ENCODE results near the gene FXYD3. TPM values are rescaled to one million over a fixed set of nuclear protein-coding genes. Genes with fewer than 3 reads are reported as not detected.

FXYD3 gene
- total and polyA plus RNA-seq, 2 of the 13 experiments (the other 11 are each of a cell fraction or from before 2014, with no cell fraction given), result 4.9 TPM; not detected in 1

DNA sequence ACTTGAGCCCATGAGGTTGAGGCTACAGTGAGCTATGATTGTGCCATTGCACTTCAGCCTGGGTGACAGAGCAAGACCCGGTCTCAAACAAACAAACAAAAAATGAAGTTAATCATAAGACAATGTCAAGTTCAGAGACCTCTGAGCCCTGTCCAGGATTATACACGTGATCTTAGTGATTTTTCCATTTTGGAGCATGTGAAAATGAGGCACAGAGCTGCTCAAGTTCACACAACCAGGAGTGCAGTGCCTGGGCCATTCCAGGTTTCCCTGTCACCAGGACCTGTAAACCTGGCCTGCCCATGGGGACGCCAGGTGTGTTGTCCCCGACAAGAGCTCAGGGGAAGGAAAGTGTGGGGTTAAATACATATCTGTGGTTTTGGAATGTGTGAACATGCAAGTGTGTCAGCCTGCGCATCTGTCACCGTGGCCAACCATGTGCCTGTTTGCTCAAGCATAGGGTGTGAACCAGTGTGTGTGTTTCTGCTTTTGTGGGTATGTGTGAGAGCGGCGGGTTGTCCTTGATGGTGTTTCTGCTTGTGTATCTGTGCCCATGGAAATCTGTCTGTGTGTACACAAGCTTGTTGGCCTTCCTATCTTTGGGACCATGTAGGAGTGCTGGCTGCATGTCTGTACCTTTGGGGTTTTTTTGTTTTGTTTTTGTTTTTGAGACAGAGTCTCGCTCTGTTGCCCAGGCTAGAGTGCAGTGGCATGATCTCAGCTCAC is 21.5 kb downstream of the FXYD3 start (continued):
- TF ChIP-seq ZNF10 (CRISPR knock-in tag; IDR thresholded peaks at IDR 0.05; ENCODE audit: borderline replicate concordance, low read depth) (no peak), ZNF652 (CRISPR knock-in tag; IDR thresholded peaks at IDR 0.05; ENCODE audit: borderline replicate concordance, low read depth) (peak; percentile 88), ZNF746 (CRISPR knock-in tag; IDR thresholded peaks at IDR 0.05) (no peak; the same call in 1 of the 2 replicates), ZNF362 (CRISPR knock-in tag; IDR thresholded peaks at IDR 0.05; ENCODE audit: borderline replicate concordance) (0 out of 2 replicates have a peak, but pooled peaks have one; percentile 48), GABPB1 (CRISPR knock-in tag; IDR thresholded peaks at IDR 0.05) (no peak), BCL3 (CRISPR knock-in tag; IDR thresholded peaks at IDR 0.05) (no peak), REL (CRISPR knock-in tag; conservative IDR thresholded peaks at IDR 0.05) (no peak), NFIB (CRISPR knock-in tag; IDR thresholded peaks at IDR 0.05; ENCODE audit: borderline replicate concordance) (no peak), SPEN (CRISPR knock-in tag; IDR thresholded peaks at IDR 0.05; ENCODE audit: low read depth) (peak; percentile 17; the same call in 1 of the 2 replicates), ZNF552 (CRISPR knock-in tag; IDR thresholded peaks at IDR 0.05; ENCODE audit: borderline replicate concordance) (no peak), CEBPZ (IDR thresholded peaks at IDR 0.05; ENCODE audit: low read length) (no peak)
- TF ChIP-seq, protein P1, sequence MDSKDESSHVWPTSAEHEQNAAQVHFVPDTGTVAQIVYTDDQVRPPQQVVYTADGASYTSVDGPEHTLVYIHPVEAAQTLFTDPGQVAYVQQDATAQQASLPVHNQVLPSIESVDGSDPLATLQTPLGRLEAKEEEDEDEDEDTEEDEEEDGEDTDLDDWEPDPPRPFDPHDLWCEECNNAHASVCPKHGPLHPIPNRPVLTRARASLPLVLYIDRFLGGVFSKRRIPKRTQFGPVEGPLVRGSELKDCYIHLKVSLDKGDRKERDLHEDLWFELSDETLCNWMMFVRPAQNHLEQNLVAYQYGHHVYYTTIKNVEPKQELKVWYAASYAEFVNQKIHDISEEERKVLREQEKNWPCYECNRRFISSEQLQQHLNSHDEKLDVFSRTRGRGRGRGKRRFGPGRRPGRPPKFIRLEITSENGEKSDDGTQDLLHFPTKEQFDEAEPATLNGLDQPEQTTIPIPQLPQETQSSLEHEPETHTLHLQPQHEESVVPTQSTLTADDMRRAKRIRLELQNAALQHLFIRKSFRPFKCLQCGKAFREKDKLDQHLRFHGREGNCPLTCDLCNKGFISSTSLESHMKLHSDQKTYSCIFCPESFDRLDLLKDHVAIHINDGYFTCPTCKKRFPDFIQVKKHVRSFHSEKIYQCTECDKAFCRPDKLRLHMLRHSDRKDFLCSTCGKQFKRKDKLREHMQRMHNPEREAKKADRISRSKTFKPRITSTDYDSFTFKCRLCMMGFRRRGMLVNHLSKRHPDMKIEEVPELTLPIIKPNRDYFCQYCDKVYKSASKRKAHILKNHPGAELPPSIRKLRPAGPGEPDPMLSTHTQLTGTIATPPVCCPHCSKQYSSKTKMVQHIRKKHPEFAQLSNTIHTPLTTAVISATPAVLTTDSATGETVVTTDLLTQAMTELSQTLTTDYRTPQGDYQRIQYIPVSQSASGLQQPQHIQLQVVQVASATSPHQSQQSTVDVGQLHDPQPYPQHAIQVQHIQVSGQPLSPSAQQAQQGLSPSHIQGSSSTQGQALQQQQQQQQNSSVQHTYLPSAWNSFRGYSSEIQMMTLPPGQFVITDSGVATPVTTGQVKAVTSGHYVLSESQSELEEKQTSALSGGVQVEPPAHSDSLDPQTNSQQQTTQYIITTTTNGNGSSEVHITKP (CRISPR knock-in tag; IDR thresholded peaks at IDR 0.05; ENCODE audit: low read depth), result no peak
- TF ChIP-seq, protein P2, sequence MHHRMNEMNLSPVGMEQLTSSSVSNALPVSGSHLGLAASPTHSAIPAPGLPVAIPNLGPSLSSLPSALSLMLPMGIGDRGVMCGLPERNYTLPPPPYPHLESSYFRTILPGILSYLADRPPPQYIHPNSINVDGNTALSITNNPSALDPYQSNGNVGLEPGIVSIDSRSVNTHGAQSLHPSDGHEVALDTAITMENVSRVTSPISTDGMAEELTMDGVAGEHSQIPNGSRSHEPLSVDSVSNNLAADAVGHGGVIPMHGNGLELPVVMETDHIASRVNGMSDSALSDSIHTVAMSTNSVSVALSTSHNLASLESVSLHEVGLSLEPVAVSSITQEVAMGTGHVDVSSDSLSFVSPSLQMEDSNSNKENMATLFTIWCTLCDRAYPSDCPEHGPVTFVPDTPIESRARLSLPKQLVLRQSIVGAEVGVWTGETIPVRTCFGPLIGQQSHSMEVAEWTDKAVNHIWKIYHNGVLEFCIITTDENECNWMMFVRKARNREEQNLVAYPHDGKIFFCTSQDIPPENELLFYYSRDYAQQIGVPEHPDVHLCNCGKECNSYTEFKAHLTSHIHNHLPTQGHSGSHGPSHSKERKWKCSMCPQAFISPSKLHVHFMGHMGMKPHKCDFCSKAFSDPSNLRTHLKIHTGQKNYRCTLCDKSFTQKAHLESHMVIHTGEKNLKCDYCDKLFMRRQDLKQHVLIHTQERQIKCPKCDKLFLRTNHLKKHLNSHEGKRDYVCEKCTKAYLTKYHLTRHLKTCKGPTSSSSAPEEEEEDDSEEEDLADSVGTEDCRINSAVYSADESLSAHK (CRISPR knock-in tag; IDR thresholded peaks at IDR 0.05; ENCODE audit: borderline replicate concordance), result no peak
